T-helper 17 cell (primary cell): ENCODE data around the gene ADAMTS17. TPM values are rescaled to one million over a fixed set of nuclear protein-coding genes. Genes with fewer than 3 reads are reported as not detected.

Source experiments
- ATAC-seq: fragments of 150-1000 bp; cut with Tn5 transposase; 2 replicates; pipeline ENCODE4 v1.10.0; 2021; ENCODE audit warnings: mild to moderate bottlenecking, moderate library complexity
- DNase-seq, 3 donors: peaks; one replicate each; pipeline versions ENCODE4 v3.0.0 to v3.0.0-alpha.2; 2020 to 2021
- H3K9me3 ChIP-seq: one replicate; pipeline ENCODE4 v1.7.0; 2013; ENCODE audit warnings: low read length, mild to moderate bottlenecking; ENCODE audit not compliant: control insufficient read depth, poor library complexity, severe bottlenecking
- H3K27ac Mint-ChIP-seq: one replicate; pipeline ENCODE4 v1.8.0; 2022; ENCODE audit warnings: mild to moderate bottlenecking, moderate library complexity, mixed read lengths
- H3K27me3 Mint-ChIP-seq: one replicate; pipeline ENCODE4 v1.8.0; 2022; ENCODE audit warnings: mixed read lengths
- H3K36me3 Mint-ChIP-seq: one replicate; pipeline ENCODE4 v1.8.0; 2022; ENCODE audit warnings: low read depth, mixed read lengths
- H3K4me1 Mint-ChIP-seq: one replicate; pipeline ENCODE4 v1.8.0; 2022; ENCODE audit warnings: mild to moderate bottlenecking, mixed read lengths
- H3K4me3 Mint-ChIP-seq: one replicate; pipeline ENCODE4 v1.8.0; 2022; ENCODE audit warnings: mild to moderate bottlenecking, moderate library complexity, mixed read lengths
- total RNA-seq, 4 donors: library from RNA in 2 of 4; stranded (reverse) in 2 of 4; gene quantifications; one replicate each; pipeline ENCODE4 v1.2.3 and lab custom pipeline; 2022 to 2026

ADAMTS17 gene
- total RNA-seq, 2 donors from 2014 or later = 8.1 to 10.6 TPM

DNA sequence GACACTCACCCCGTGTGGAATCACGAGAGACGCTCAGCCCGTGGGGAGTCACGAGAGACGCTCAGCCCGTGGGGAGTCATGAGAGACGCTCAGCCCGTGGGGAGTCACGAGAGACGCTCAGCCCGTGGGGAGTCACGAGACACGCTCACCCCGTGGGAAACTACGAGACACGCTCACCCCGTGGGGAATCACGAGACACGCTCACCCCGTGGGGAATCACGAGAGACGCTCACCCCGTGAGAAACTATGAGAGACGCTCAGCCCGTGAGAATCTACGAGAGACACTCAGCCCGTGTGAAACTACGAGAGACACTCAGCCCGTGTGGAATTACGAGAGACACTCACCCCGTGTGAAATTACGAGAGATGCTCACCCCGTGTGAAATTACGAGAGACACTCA, 49.8 kb downstream of the ADAMTS17 start:
- Mint-ChIP-seq H3K27ac (no peak overlapping the region), H3K36me3 (peaks cover 2% of the 10 kb centered on the region), H3K4me1 (peaks cover 5% of the 10 kb centered on the region), H3K4me3 (no peak overlapping the region), H3K27me3 (no peaks in the 10 kb centered on the region)
- no peak for DNase-seq
- ATAC-seq = no peak
- no peaks in the 10 kb centered on the region for H3K9me3 ChIP-seq

- Mint-ChIP-seq H3K27ac (no peak overlapping the region), H3K36me3 (peaks cover 3% of the 10 kb centered on the region), H3K27me3 (no peaks in the 10 kb centered on the region), H3K4me3 (no peak overlapping the region), H3K4me1 (peaks cover 5% of the 10 kb centered on the region)
- DNase-seq = no peak
- ATAC-seq = no peak
- H3K9me3 ChIP-seq = no peaks in the 10 kb centered on the region
Observed at GRCh38 chr15:100291106-100291505, 50.7 kb downstream of the ADAMTS17 start.

GRCh38 chr15:100285641-100286295, 56.0 kb downstream of the ADAMTS17 start:
- Mint-ChIP-seq H3K36me3 (peaks cover 3% of the 10 kb centered on the region), H3K27ac (no peak overlapping the region), H3K4me1 (peaks cover 2% of the 10 kb centered on the region), H3K27me3 (no peaks in the 10 kb centered on the region), H3K4me3 (no peak overlapping the region)
- H3K9me3 ChIP-seq = no peaks in the 10 kb centered on the region
- no peak for ATAC-seq
- no peak for DNase-seq

DNA sequence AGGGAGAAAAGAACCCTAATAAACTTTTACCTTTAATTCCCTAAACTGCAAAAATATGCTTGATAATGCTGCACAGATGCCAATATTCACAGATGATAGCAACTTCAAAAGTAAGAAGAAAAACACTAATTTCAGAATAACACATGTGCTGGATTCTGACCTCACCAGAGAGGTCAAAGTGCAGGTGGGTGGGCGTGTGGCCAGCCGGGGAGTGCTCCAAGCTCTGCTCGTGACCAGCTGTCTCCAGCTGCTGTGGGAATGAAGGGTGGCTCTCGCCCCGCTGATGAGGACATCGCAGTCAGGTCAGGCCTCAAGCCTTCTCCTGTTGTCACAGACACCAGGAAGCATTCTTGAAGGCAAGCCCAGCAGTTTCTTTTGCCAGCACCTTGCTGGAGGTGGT, 57.1 kb downstream of the ADAMTS17 start:
- H3K36me3 Mint-ChIP-seq = peaks cover 9% of the 10 kb centered on the region
- H3K4me3 Mint-ChIP-seq = no peak overlapping the region
- no peak for DNase-seq
- ATAC-seq = no peak
- H3K4me1 Mint-ChIP-seq = peaks cover 1% of the 10 kb centered on the region
- no peaks in the 10 kb centered on the region for H3K27me3 Mint-ChIP-seq
- no peak overlapping the region for H3K27ac Mint-ChIP-seq
- H3K9me3 ChIP-seq = no peaks in the 10 kb centered on the region

GRCh38 chr15:100284191-100284590, 57.6 kb downstream of the ADAMTS17 start:
- H3K4me3 Mint-ChIP-seq = no peak overlapping the region
- peaks cover 12% of the 10 kb centered on the region for H3K36me3 Mint-ChIP-seq
- no peak overlapping the region for H3K27ac Mint-ChIP-seq
- H3K4me1 Mint-ChIP-seq = peaks cover 6% of the 10 kb centered on the region
- H3K9me3 ChIP-seq = no peaks in the 10 kb centered on the region
- no peak for ATAC-seq
- H3K27me3 Mint-ChIP-seq = no peaks in the 10 kb centered on the region
- no peak for DNase-seq

- Mint-ChIP-seq H3K4me3 (no peak overlapping the region), H3K4me1 (peaks cover 7% of the 10 kb centered on the region), H3K36me3 (peaks cover 9% of the 10 kb centered on the region), H3K27ac (no peak overlapping the region), H3K27me3 (no peaks in the 10 kb centered on the region)
- DNase-seq (no peak), ATAC-seq (no peak)
- no peaks in the 10 kb centered on the region for H3K9me3 ChIP-seq
Observed at GRCh38 chr15:100281096-100281917, 60.5 kb downstream of the ADAMTS17 start.

GRCh38 chr15:100279849-100280248, 61.9 kb downstream of the ADAMTS17 start:
- no peaks in the 10 kb centered on the region for H3K9me3 ChIP-seq
- peaks cover 7% of the 10 kb centered on the region for H3K4me1 Mint-ChIP-seq
- no peak for DNase-seq
- ATAC-seq = no peak
- H3K4me3 Mint-ChIP-seq = no peak overlapping the region
- no peak overlapping the region for H3K27ac Mint-ChIP-seq
- H3K27me3 Mint-ChIP-seq = no peaks in the 10 kb centered on the region
- H3K36me3 Mint-ChIP-seq = peaks cover 9% of the 10 kb centered on the region

DNA sequence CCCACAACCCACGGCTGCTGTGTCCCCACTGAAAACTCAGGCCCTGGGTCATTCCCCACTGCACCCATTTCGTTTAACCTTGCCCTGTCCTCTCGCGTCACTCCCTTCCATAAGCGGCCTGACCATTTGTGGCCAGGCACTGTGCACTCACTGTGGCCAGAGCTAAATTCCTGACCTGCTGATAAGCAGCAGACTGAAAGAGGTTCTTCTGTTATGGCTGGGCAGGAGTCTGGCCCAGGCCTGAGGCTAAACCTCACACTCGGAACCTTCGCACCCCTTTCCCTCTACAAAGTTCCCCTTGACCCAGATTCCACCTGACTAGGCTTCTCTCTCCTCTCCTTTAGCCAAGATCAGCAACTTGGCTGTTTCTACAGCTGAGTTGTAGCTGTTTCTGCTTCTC, 62.3 kb downstream of the ADAMTS17 start:
- no peak overlapping the region for H3K4me3 Mint-ChIP-seq
- peaks cover 9% of the 10 kb centered on the region for H3K36me3 Mint-ChIP-seq
- peaks cover 7% of the 10 kb centered on the region for H3K4me1 Mint-ChIP-seq
- H3K9me3 ChIP-seq = no peaks in the 10 kb centered on the region
- no peaks in the 10 kb centered on the region for H3K27me3 Mint-ChIP-seq
- no peak overlapping the region for H3K27ac Mint-ChIP-seq
- no peak for ATAC-seq
- DNase-seq = no peak

DNA sequence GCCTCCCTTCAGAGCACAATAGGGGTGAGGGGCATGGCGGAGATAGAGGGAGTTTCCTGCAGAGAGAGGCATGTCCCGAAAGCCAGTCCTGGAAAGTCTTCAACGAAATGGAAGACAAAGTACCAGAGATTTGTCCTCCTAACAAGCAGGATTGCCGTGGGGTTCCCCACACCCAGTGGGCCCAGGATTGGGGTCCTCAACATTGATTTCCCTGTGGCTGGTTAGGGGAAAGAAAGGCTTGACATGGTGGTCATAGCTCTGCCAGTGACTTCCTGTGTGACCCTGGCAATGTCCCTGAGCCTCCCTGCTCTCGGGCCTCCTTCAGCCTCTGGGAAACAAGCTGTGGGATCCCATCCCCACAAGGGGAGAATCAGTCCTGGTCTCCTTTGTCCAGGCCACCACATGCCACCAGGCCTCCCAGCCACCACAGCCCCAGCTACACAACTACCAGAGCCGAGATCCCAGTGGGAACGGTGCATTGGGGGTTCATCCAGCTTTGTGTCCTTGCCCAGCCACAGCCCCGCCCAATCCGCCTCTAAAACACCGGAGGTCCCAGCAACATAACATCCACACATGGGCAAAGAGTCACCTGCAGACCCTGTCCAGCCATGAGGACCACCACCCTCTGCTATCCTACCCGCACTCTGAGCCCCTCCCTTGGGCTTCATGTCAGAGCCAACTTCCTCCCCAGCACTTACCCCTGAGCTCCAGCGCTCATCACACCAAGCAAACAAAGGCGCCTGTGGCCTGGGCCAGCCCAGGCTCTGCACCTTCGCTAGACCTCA, 63.0 kb downstream of the ADAMTS17 start:
- H3K4me1 Mint-ChIP-seq = peaks cover 7% of the 10 kb centered on the region
- H3K27me3 Mint-ChIP-seq = no peaks in the 10 kb centered on the region
- no peak for DNase-seq
- H3K4me3 Mint-ChIP-seq = no peak overlapping the region
- no peak for ATAC-seq
- no peaks in the 10 kb centered on the region for H3K9me3 ChIP-seq
- no peak overlapping the region for H3K27ac Mint-ChIP-seq
- H3K36me3 Mint-ChIP-seq = peaks cover 9% of the 10 kb centered on the region

- Mint-ChIP-seq H3K27ac (no peak overlapping the region), H3K27me3 (no peaks in the 10 kb centered on the region), H3K36me3 (peaks cover 9% of the 10 kb centered on the region), H3K4me3 (no peak overlapping the region), H3K4me1 (peaks cover 7% of the 10 kb centered on the region)
- DNase-seq (no peak), ATAC-seq (no peak)
- peaks cover 1% of the 10 kb centered on the region for H3K9me3 ChIP-seq
Observed at GRCh38 chr15:100277087-100277855, 64.5 kb downstream of the ADAMTS17 start.

GRCh38 chr15:100276506-100276905, 65.3 kb downstream of the ADAMTS17 start:
- H3K9me3 ChIP-seq = peaks cover 4% of the 10 kb centered on the region
- ATAC-seq (no peak), DNase-seq (no peak)
- H3K27me3 Mint-ChIP-seq = no peaks in the 10 kb centered on the region
- peaks cover 7% of the 10 kb centered on the region for H3K4me1 Mint-ChIP-seq
- peaks cover 11% of the 10 kb centered on the region for H3K36me3 Mint-ChIP-seq
- H3K27ac Mint-ChIP-seq = no peak overlapping the region
- H3K4me3 Mint-ChIP-seq = no peak overlapping the region

DNA sequence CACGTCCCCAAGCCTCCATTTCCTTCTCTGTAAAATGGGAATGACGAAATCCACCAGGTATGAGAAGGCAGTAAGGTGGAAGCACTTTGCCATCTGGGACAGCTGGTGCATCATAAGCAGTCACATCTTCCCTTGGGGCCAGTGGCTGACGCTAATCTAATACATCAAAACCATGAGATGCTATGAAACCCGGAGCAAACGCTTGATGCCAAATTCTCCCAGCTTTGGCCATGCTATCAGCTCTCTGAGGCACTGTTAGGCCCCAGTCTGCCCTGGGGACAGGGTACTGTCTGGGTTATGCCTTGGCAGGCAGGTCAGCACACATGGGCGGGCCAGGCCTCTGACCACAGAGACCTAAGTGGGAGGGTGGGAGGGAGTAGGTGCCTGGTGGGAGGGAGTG, 66.1 kb downstream of the ADAMTS17 start:
- Mint-ChIP-seq H3K27me3 (no peaks in the 10 kb centered on the region), H3K36me3 (peaks cover 11% of the 10 kb centered on the region), H3K4me3 (no peak overlapping the region), H3K4me1 (peaks cover 7% of the 10 kb centered on the region), H3K27ac (no peak overlapping the region)
- ATAC-seq = no peak
- peaks cover 4% of the 10 kb centered on the region for H3K9me3 ChIP-seq
- DNase-seq = no peak

DNA sequence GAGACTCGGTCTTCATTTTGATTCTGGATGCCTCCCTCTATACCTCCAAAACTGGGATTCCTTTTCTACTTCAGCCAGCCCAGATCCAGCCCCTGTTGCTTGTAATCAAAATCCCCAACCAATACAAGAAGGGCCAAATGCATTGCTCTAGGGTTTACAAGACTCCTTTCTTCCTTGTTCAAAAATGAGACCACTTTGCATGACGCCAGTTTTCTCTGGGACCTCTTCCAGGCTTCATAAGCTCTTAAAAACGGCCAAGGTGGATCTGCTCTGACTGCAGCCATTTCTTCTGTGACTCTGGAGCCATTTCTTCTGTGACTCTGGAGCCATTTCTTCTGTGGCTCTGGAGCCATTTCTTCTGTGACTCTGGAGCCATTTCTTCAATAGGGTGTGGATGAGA, 71.9 kb downstream of the ADAMTS17 start:
- H3K36me3 Mint-ChIP-seq = peaks cover 2% of the 10 kb centered on the region
- H3K9me3 ChIP-seq = peaks cover 4% of the 10 kb centered on the region
- H3K4me3 Mint-ChIP-seq = no peak overlapping the region
- H3K27ac Mint-ChIP-seq = no peak overlapping the region
- DNase-seq = no peak
- peaks cover 5% of the 10 kb centered on the region for H3K4me1 Mint-ChIP-seq
- no peak for ATAC-seq
- no peaks in the 10 kb centered on the region for H3K27me3 Mint-ChIP-seq
